ENCODE results near the gene PLA1A. TPM values are rescaled to one million over a fixed set of nuclear protein-coding genes. Genes with fewer than 3 reads are reported as not detected.
"Not testable (repeated sequence)": the region's sequence is repeated elsewhere in the genome, so short reads cannot be mapped to it uniquely, and the experiment has no call there.

PLA1A gene, protein sequence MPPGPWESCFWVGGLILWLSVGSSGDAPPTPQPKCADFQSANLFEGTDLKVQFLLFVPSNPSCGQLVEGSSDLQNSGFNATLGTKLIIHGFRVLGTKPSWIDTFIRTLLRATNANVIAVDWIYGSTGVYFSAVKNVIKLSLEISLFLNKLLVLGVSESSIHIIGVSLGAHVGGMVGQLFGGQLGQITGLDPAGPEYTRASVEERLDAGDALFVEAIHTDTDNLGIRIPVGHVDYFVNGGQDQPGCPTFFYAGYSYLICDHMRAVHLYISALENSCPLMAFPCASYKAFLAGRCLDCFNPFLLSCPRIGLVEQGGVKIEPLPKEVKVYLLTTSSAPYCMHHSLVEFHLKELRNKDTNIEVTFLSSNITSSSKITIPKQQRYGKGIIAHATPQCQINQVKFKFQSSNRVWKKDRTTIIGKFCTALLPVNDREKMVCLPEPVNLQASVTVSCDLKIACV
- total RNA-seq, result 2.0 TPM
- long read RNA-seq, partial matches to known transcripts, result 0 of 1 reads
- long read RNA-seq, other reads (novel, unspliced or antisense), result 0 of 1 reads

GRCh38 chr3:119597548-119598288, at the start of gene PLA1A:
Gene PLA1A, plus strand, starts transcription at chr3:119597885. Its CDS starts 29 bp downstream, at chr3:119597914.
- intact Hi-C loops (cut with DNase I), result loop anchor here (5.0 kb wide), 1 partner anchor 80 kb away; the partner anchor contains the start of gene COX17
- ATAC-seq (no peak), DNase-seq (ENCODE audit: missing footprints) (no peak)

GRCh38 chr3:119548341-119548740, 49.3 kb upstream of the PLA1A start:
- intact Hi-C loops (cut with DNase I), result no loop called here
- ATAC-seq, result no peak
- DNase-seq (ENCODE audit: missing footprints), result no peak

DNA sequence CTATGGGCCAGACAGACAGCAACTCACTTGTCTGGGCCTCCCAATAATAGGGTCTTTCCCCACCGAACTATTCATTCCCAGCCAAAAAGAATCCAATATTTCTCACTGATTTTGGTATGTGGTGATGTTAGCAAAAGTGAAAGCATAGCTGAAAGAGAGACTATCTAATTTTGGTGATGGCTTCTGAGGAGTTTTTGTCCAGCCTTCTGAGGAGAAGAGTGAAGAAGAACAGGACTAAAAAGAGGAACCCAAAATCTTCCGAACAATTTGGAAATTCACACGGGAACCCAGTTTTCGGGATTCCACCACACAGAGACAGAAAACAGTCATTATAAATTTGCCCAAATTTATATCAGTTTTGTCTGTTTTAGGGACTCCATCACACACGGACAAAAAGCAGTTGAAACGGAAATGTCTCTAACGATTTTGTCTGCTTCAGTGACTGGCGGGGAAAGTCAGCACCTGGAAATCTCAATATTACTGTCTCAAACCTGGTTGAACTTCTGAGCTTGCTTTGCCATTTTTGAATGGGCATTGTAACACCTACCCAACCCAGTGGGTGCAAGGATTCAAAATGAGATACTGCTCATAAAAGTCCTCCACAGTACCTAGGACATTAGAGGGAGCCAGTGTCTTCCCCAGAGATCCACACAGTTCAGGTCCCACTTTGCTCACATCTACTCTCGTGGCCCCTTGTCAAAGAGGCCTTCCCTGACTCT, 47.3 kb upstream of the PLA1A start:
- ATAC-seq (peak; percentile 58), DNase-seq (ENCODE audit: missing footprints) (no peak)
- intact Hi-C loops (cut with DNase I), result loop anchor here (5.0 kb wide), 1 partner anchor 132 kb away; no protein-coding TSS in a partner anchor

DNA sequence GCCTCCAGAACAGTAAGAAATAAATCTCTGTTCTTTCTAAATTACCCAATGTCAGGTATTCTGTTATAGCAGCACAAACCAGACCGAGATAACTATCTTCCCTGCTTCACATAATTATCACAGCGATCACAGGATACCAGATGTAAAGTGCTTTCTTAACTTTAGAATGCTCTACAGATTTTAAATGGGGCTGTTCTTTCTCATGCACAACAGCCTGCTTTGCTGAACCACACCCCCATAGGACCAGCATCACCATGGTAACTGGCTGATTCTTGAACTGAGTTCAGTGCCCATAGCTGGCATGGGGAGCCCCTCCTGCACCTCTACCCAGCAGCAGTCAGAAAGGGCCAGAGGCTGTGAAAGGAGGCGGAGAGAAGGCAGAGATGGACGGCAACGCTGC, 46.1 kb upstream of the PLA1A start:
- intact Hi-C loops (cut with DNase I), result loop anchor here (5.0 kb wide), 1 partner anchor 131 kb away; no protein-coding TSS in a partner anchor
- no peak for DNase-seq (ENCODE audit: missing footprints)

DNA sequence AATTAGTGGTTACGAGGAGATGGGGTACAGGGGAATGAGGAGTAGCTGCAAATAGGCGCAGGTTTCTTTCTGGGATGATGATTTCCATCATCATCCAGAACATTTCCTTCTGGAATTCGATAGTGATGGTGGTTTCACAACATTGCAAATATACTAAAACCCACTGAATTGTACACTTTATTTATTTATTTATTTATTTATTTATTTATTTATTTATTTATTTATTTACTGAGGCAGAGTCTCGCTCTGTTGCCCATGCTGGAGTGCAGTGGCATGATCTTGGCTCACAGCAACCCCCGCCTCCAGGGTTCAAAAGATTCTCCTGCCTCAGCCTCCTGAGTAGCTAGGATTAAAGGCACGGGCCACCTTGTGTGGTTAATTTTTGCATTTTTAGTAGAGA, 44.8 kb upstream of the PLA1A start:
- not testable (repeated sequence) for ATAC-seq; DNase-seq (ENCODE audit: missing footprints)
- intact Hi-C loops (cut with DNase I), result loop anchor here (5.0 kb wide), 1 partner anchor 129 kb away; no protein-coding TSS in a partner anchor

More for the DNA sequence above, 46.1 kb upstream of the PLA1A start:
- no peak for ATAC-seq

DNA sequence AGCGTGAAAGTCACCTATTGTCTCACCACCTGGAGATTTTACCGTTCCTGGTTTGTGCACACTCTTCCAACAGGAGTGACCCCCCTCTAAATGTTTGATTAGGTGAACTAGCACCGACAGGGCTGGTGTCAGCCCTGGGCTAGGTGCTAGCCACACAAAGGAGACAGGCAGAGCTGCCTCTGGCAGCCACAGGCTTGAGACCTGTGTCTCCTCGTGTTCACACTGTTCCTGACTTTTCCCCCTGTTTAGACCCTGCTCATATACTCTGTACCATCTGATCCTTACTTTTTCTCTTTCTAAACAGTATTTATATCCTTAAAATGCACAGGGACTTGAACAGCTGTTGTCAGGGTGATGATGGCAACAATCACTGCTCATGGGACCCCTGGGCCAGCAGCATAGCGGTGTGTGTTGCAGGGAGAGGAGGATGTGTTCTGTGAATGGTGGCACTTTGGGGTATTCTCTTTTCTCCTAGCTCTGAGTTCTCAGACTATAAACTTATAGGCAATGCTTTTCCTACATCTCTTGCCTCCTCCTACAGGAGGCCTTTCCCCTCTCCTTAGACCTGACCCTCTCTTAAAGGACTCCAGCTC, 43.8 kb upstream of the PLA1A start:
- intact Hi-C loops (cut with DNase I), result loop anchor here (5.0 kb wide), 1 partner anchor 128 kb away; no protein-coding TSS in a partner anchor
- no peak for ATAC-seq
- DNase-seq (ENCODE audit: missing footprints), result no peak

DNA sequence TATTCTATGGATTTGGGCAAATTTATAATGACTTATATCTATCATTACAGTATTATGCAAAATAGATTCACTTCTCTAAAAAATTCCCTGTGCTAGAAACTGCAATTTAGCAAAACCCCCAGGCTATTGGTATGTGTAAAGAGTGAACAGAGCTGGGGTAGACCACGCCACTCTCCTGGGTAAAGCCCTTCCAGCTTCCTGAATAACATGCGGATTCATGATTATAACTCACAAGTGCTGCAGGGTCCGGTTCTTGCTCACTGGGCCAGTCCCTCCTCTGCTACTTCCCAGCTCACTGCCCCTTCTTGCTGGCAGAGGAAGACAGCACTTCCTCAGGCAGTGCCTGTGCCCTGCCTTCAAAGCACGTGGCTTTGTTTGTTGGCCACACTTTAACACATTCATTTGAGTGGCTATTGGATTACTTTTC, 42.4 kb upstream of the PLA1A start:
- intact Hi-C loops (cut with DNase I), result no loop called here
- DNase-seq (ENCODE audit: missing footprints), result no peak
- ATAC-seq, result peak; percentile 13

DNA sequence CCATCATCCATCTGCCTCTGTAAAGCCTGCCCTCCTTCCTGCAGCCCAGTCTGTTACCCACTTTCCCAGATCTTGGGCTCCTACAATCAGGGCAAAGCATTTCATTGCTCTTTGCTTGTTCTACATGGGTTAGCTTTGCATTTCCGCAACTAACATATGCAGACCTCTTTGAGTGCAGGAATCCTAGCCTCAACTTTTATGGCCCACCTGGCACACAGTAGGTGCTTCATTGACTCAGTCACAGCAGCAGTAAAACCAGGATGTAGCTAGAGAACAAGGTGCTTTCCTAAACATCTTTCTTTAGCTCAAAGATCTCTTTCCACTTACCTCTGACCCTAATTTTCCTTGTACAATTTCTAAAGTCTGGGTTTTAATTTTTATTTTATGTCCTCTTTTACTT, 41.8 kb upstream of the PLA1A start:
- no peak for DNase-seq (ENCODE audit: missing footprints)
- intact Hi-C loops (cut with DNase I), result no loop called here
- no peak for ATAC-seq

DNA sequence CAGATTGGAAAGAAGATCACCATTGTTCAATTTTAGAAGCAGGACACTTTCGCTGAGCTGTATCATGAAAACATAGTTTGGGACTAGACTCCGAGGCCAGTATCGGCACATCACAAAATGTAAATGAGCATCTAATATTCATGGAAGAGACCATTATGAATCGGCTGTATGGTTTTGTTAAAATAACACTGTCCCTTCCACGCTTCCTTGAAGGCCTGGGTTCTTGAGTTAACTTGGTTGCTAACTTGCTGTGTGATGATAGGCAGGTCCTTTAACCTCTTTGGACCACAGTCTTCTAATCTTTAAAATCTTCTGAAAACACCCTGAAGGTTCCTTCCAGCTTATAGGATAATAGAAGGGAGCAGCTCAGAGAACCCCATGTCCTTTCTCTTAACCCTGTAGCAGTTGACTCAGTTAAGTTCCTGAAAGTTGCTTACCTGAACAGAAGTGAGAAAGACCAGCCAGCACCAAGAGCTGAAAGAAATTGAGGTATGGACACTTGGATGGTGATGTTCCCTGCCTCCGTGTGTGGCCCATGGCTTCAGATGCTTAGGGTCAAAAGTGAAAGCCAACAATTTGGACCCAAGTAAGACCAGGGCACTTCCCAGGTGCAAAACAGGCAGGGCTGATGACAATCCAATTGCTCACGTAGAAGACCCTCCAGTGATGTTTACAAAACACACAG, 40.4 kb upstream of the PLA1A start:
- intact Hi-C loops (cut with DNase I), result no loop called here
- ATAC-seq (no peak), DNase-seq (ENCODE audit: missing footprints) (no peak)

DNA sequence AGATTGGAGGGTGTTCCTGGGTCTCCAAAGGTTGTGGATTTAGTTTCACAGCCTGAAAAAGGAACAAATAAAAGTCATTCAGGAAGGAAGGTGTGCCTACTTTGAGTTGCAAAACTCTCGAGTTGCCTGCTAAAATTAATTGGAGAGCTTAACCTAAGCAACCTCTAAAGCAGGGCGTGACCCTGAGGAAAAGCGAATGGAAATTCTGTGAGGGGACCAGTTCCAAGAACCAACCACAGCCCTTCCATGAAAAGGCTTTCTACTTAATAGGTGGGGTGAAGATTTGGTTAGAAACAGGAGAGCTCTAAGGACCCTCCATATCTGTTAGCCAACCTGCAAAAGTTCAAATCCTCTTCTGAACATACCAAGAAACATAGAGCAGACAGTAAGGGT, 39.8 kb upstream of the PLA1A start:
- no peak for ATAC-seq
- intact Hi-C loops (cut with DNase I), result no loop called here
- no peak for DNase-seq (ENCODE audit: missing footprints)

- ATAC-seq, result no peak
- intact Hi-C loops (cut with DNase I), result no loop called here
These were observed 38.9 kb upstream of the PLA1A start for GRCh38 chr3:119558626-119559317.

DNA sequence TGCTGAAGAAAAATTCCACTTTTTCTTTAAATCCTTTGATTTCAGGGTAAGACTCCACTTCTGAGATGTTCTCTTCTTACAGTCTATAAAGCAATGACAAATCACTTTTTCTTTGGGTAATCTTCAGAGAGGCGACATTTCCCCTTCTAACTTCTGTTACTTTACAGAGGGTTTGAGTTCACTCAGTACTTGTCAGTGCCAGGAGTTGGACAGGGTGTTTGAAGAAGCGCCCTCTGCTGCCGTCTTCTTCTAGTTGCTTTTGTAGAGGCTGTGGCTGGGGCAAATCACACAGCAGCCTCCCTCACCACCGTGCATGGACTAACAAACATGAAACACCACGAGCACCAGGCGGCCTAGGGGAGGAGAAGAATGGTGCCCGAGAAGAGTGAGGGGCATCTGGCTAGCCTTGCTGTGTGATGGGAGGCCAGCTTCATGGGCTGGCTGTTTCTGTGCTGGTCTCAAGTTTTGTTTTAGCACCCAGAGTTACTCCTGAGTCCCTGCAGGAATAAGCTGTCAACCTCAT, 38.2 kb upstream of the PLA1A start, which contains the start of gene CD80:
Gene CD80 (minus strand): TSS at position 174 of the 523 bp plus-strand sequence. CDS start 1,886 bp downstream, outside the sequence.
- ATAC-seq, result peak; percentile 59
- no peak for DNase-seq (ENCODE audit: missing footprints)
- intact Hi-C loops (cut with DNase I), result no loop called here

More at GRCh38 chr3:119558626-119559317, 38.9 kb upstream of the PLA1A start:
- DNase-seq (ENCODE audit: missing footprints), result no peak

DNA sequence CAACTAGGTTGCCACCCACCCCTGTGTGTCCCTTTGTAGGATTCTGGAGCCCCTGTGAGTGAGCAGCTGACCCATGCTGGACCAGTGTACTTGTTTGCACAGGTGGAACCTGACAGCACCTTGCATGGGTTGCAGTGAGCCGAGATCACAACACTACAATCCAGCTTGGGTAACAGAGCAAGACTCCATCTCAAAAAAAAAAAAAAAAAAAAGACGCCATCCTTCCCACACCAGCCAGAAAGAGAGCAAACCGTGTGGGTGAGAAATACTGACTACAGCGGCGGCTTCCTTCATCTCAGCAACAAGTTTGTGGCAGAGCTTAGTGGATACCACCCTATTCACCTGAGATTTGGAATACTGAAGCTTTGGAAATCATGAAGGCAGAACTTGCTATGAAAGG, 37.5 kb upstream of the PLA1A start:
- intact Hi-C loops (cut with DNase I), result no loop called here
- ATAC-seq (no peak), DNase-seq (ENCODE audit: missing footprints) (no peak)

DNA sequence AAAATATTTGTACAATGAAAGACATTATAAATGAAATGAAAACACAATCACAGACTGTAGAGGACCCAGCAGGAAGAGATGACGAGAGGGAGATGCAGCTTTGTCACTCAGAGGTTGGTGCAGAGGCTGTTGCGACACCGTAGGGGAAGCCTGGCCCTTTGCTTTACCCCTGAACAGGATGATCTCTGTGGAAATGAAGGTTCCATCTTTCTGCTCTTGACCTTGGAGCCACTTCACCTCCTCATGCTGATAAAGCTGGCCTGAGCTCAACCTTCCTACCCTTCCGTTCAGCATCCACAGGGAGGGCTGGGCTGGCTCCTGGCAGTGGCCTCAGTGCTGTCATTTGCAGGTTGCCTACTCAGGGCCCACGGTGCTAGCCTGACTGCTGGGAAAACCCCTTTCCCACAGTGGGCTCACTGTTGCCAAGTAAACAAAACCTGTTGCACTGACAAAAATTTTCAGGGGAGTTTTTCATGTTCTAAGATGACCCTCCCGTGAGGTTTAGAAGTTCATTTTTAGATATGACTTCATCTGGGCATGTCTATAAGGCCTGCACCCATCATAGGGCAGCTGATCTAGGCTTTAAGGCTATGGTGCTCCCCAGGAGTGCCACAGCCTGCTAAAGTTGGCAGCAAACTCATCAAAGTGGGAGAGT, 35.3 kb upstream of the PLA1A start:
- intact Hi-C loops (cut with DNase I), result no loop called here
- peak; percentile 42 for ATAC-seq
- DNase-seq (ENCODE audit: missing footprints), result no peak

DNA sequence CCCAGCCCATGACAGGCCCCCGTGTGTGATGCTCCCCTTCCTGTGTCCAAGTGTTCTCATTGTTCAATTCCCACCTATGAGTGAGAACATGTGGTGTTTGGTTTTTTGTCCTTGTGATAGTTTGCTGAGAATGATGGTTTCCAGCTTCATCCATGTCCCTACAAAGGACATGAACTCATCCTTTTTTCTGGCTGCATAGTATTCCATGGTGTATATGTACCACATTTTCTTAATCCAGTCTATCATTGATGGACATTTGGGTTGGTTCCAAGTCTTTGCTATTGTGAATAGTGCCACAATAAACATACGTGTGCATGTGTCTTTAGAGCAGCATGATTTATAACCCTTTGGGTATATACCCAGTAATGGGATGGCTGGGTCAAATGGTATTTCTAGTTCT, 34.4 kb upstream of the PLA1A start:
- DNase-seq (ENCODE audit: missing footprints); ATAC-seq; intact Hi-C loops (cut with DNase I): not testable (repeated sequence)

GRCh38 chr3:119569156-119569555, 28.5 kb upstream of the PLA1A start:
- ATAC-seq (no peak), DNase-seq (ENCODE audit: missing footprints) (no peak)
- intact Hi-C loops (cut with DNase I), result no loop called here
